ENCODE data around the gene PDZRN4.
"Not testable (repeated sequence)": the region's sequence is repeated elsewhere in the genome, so short reads cannot be mapped to it uniquely, and the experiment has no call there.

PDZRN4 gene

GRCh38 chr12:41277946-41278267, 89.8 kb downstream of the PDZRN4 start:
- TF ChIP-seq CTCF (IDR thresholded peaks at IDR 0.05), result no peak

DNA sequence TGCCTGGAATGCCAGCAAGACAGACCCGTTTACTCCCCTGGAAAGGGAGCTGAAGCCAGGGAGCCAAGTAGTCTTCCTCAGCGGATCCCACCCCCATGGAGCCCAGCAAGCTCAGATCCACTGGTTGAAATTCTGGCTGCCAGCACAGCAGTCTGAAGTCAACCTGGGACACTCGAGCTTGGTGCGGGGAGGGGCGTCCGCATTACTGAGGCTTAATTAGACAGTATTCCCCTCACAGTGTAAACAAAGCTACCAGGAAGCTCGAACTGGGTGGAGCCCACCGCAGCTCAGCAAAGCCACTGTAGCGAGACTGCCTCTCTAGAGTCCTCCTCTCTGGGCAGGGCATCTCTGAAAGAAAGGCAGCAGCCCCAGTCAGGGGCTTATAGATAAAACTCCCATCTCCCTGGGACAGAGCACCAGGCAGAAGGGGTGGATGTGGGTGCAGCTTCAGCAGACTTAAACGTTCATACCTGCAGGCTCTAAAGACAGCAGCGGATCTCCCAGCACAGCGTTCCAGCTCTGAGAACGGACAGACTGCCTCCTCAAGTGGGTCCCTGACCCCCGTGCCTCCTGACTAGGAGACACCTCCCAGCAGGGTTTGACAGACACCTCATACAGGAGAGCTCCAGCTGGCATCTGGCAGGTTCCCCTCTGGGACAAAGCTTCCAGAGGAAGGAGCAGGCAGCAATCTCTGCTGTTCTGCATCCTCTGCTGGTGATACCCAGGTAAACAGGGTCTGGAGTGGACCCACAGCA, 92.4 kb downstream of the PDZRN4 start:
- H3K27ac ChIP-seq; DNase-seq (ENCODE audit: low spot score); H3K4me3 ChIP-seq: not testable (repeated sequence)

More at GRCh38 chr12:41277946-41278267, 89.8 kb downstream of the PDZRN4 start:
- no peak for DNase-seq (ENCODE audit: low spot score)
- H3K27ac ChIP-seq, result no peak overlapping the region
- no peak overlapping the region for H3K4me3 ChIP-seq

DNA sequence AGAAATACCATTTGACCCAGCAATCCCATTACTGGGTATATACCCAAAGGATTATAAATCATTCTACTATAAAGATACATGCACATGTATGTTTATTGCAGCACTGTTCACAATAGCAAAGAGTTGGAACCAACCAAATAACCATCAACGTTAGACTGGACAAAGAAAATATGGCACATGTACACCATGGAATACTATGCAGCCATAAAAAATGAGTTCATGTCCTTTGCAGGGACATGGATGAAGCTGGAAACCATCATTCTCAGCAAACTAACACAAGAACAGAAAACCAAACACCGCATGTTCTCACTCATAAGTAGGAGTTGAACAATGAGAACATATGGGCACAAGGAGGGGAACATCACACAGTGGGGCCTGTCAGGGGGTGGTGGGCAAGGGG, 97.3 kb downstream of the PDZRN4 start:
- not testable (repeated sequence) for H3K4me3 ChIP-seq; H3K27ac ChIP-seq; DNase-seq (ENCODE audit: low spot score)

- TF ChIP-seq CTCF (IDR thresholded peaks at IDR 0.05), result no peak
- Histone ChIP-seq H3K27ac (no peak overlapping the region), H3K4me3 (no peak overlapping the region)
- no peak for DNase-seq (ENCODE audit: low spot score)
Measured at GRCh38 chr12:41286426-41286825, 98.3 kb downstream of the PDZRN4 start.

DNA sequence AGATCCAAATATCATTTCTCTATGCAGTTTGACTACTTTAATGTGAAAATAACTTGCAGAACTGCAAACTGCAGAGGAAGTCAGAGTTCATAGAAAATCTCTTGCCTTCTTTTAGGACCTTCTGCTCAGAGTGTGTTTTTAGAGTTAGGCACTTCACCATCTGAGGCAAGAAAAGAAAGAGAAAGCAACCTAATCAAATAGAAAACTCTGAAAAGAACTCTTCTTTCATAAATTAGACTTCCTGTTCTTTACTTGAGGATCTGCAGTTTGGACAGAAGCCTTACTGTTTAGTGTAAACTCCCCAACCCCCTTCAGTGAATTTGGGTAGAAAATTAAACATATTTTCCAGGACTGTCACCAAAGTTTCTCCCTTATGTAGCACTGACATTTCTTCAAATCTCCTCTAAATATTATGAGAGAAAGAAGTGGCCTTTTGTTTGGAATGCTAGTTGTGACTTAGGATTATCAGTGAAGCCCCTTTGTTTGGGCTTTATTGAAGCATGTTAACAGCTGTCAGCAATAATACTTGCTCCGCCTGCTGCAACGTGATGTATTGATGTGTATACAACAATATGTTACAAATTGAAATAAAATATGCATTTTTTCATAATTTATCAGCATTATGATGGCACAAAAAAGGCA, 99.5 kb downstream of the PDZRN4 start:
- Histone ChIP-seq H3K27ac (no peak overlapping the region), H3K4me3 (no peak overlapping the region)
- DNase-seq (ENCODE audit: low spot score), result no peak
- TF ChIP-seq CTCF (IDR thresholded peaks at IDR 0.05), result no peak

DNA sequence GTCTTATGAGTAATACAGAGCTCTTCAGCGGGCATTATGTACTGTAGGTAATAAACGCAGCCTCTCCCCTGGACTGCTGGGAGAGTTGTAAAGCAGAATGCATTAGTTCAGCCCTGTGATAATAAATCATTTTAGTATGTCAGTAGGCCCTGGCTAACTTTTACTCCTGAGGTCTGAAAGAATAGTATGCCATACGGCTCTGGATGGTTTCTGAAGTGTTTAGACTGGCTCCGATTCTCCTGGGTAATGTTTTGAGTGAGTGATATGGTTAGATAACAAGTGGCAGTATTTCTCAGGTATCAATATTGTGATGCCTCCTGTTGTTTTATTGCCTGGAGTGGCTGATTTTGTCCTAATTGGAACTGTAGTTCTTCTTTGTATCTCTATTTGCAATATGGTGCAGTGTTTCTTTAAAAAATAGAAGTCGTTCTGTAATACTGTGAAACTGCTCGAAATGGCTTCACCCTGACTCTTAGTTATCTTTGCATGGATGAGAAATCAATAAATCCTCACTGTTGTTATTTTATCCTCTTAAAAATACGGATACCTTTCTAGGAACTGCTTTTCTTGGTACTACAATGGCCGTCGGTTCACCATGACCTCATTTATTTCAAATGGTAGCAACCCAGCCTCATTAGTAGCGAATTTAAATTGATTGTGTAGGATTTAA, 100.2 kb downstream of the PDZRN4 start:
- H3K4me3 ChIP-seq, result no peak overlapping the region
- no peak for TF ChIP-seq CTCF (IDR thresholded peaks at IDR 0.05)
- no peak for DNase-seq (ENCODE audit: low spot score)
- H3K27ac ChIP-seq, result no peak overlapping the region

DNA sequence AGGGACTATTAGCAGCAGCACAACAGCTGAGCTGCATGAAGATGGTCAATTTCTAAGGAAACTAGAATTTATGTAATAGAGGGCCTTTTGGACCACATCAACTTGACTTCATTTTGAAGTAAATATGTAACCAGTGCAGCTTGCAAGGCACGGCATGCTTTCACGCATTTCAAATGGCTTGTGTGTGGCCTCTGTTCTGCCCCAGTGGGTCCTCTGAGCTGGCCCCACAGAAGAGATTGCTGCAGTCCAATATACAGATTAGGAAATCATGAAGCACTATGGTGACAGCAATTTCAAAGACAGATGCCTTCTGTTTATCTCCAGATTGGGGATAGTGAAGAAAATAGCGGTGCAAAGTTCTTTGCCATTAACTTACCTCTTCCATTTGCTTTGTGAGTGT, 101.4 kb downstream of the PDZRN4 start:
- no peak for DNase-seq (ENCODE audit: low spot score)
- H3K27ac ChIP-seq, result no peak overlapping the region
- no peak for TF ChIP-seq CTCF (IDR thresholded peaks at IDR 0.05)
- H3K4me3 ChIP-seq, result no peak overlapping the region

- no peak overlapping the region for H3K4me3 ChIP-seq
- H3K27ac ChIP-seq, result no peak overlapping the region
- no peak for TF ChIP-seq CTCF (IDR thresholded peaks at IDR 0.05)
Measured at GRCh38 chr12:41293011-41293410, 104.9 kb downstream of the PDZRN4 start.

More at GRCh38 chr12:41293011-41293410, 104.9 kb downstream of the PDZRN4 start:
- no peak for DNase-seq (ENCODE audit: low spot score)

Data from coronary artery (tissue), 2 donors.